ENCODE measurements around the gene TRPM8.
A peak's percentile ranks its signal among the peaks of the same experiment; 100 is the strongest.
"Not testable (repeated sequence)": the region's sequence is repeated elsewhere in the genome, so short reads cannot be mapped to it uniquely, and the experiment has no call there.

The TRPM8 gene

GRCh38 chr2:233917116-233917515 is at the start of gene TRPM8:
Gene TRPM8, plus strand, starts transcription at chr2:233917373. Its CDS starts 9,165 bp downstream, at chr2:233926538.
- peaks cover 19% of the 10 kb centered on the region for H3K27me3 Mint-ChIP-seq
- H3K27ac Mint-ChIP-seq: no peak within 1 kb of the TSS
- H3K4me1 Mint-ChIP-seq (ENCODE audit: low read depth): peaks cover 7% of the 10 kb centered on the region
- H3K9me3 Mint-ChIP-seq (ENCODE audit: low read depth): no peaks in the 10 kb centered on the region
- H3K36me3 Mint-ChIP-seq: no peaks in the 10 kb centered on the region
- H3K4me3 Mint-ChIP-seq: no peak within 1 kb of the TSS

- peaks cover 19% of the 10 kb centered on the region for H3K9me3 Mint-ChIP-seq (ENCODE audit: low read depth)
- peaks cover 13% of the 10 kb centered on the region for H3K4me1 Mint-ChIP-seq (ENCODE audit: low read depth)
- H3K27ac Mint-ChIP-seq: peak within 1 kb of the TSS; percentile 77
- H3K36me3 Mint-ChIP-seq: peaks cover 19% of the 10 kb centered on the region
- peak within 1 kb of the TSS; percentile 92 for H3K4me3 Mint-ChIP-seq
- peaks cover 12% of the 10 kb centered on the region for H3K27me3 Mint-ChIP-seq
Measured at GRCh38 chr2:233867993-233868532, 49.1 kb upstream of the TRPM8 start, which contains the start of gene MSL3B. Gene MSL3B, minus strand, starts transcription at chr2:233868386.

- H3K4me1 Mint-ChIP-seq (ENCODE audit: low read depth): peaks cover 8% of the 10 kb centered on the region
- peaks cover 14% of the 10 kb centered on the region for H3K36me3 Mint-ChIP-seq
- H3K4me3 Mint-ChIP-seq: no peak overlapping the region
- H3K9me3 Mint-ChIP-seq (ENCODE audit: low read depth): peaks cover 15% of the 10 kb centered on the region
- peaks cover 23% of the 10 kb centered on the region for H3K27me3 Mint-ChIP-seq
- H3K27ac Mint-ChIP-seq: no peak overlapping the region
Measured at GRCh38 chr2:233871432-233871831, 45.7 kb upstream of the TRPM8 start.

- not testable (repeated sequence) for H3K27ac Mint-ChIP-seq; H3K4me3 Mint-ChIP-seq; H3K4me1 Mint-ChIP-seq (ENCODE audit: low read depth)
- peaks cover 15% of the 10 kb centered on the region for H3K9me3 Mint-ChIP-seq (ENCODE audit: low read depth)
- H3K27me3 Mint-ChIP-seq: peaks cover 23% of the 10 kb centered on the region
- H3K36me3 Mint-ChIP-seq: peaks cover 12% of the 10 kb centered on the region
Measured at GRCh38 chr2:233872125-233872524, 45.0 kb upstream of the TRPM8 start.

GRCh38 chr2:233882353-233882752 is 34.8 kb upstream of the TRPM8 start:
- Mint-ChIP-seq H3K4me3 (no peak overlapping the region), H3K4me1 (ENCODE audit: low read depth) (no peaks in the 10 kb centered on the region), H3K9me3 (ENCODE audit: low read depth) (peaks cover 23% of the 10 kb centered on the region), H3K27ac (no peak overlapping the region), H3K27me3 (peaks cover 22% of the 10 kb centered on the region), H3K36me3 (peaks cover 14% of the 10 kb centered on the region)

- Mint-ChIP-seq H3K36me3 (no peaks in the 10 kb centered on the region), H3K9me3 (ENCODE audit: low read depth) (no peaks in the 10 kb centered on the region), H3K4me1 (ENCODE audit: low read depth) (no peaks in the 10 kb centered on the region), H3K4me3 (no peak overlapping the region), H3K27me3 (peaks cover 16% of the 10 kb centered on the region), H3K27ac (no peak overlapping the region)
Measured at GRCh38 chr2:233892793-233893192, 24.4 kb upstream of the TRPM8 start.

- H3K4me3 Mint-ChIP-seq; H3K27ac Mint-ChIP-seq; H3K9me3 Mint-ChIP-seq (ENCODE audit: low read depth); H3K27me3 Mint-ChIP-seq; H3K36me3 Mint-ChIP-seq: not testable (repeated sequence)
- H3K4me1 Mint-ChIP-seq (ENCODE audit: low read depth): peaks cover 16% of the 10 kb centered on the region
Measured at GRCh38 chr2:233896253-233896652, 20.9 kb upstream of the TRPM8 start.

GRCh38 chr2:233901367-233901766 is 15.8 kb upstream of the TRPM8 start:
- Mint-ChIP-seq H3K4me3 (no peak overlapping the region), H3K9me3 (ENCODE audit: low read depth) (peaks cover 5% of the 10 kb centered on the region), H3K27ac (no peak overlapping the region), H3K36me3 (no peaks in the 10 kb centered on the region), H3K27me3 (peaks cover 10% of the 10 kb centered on the region), H3K4me1 (ENCODE audit: low read depth) (peaks cover 16% of the 10 kb centered on the region)

GRCh38 chr2:233901884-233902283 is 15.3 kb upstream of the TRPM8 start:
- Mint-ChIP-seq H3K36me3 (no peaks in the 10 kb centered on the region), H3K9me3 (ENCODE audit: low read depth) (peaks cover 5% of the 10 kb centered on the region), H3K4me1 (ENCODE audit: low read depth) (peaks cover 16% of the 10 kb centered on the region), H3K27ac (no peak overlapping the region), H3K27me3 (peaks cover 10% of the 10 kb centered on the region), H3K4me3 (no peak overlapping the region)

GRCh38 chr2:233905945-233906344 is 11.2 kb upstream of the TRPM8 start:
- Mint-ChIP-seq H3K9me3 (ENCODE audit: low read depth) (no peaks in the 10 kb centered on the region), H3K36me3 (no peaks in the 10 kb centered on the region), H3K4me1 (ENCODE audit: low read depth) (no peaks in the 10 kb centered on the region), H3K27ac (no peak overlapping the region), H3K27me3 (peaks cover 18% of the 10 kb centered on the region), H3K4me3 (no peak overlapping the region)

- H3K36me3 Mint-ChIP-seq: no peaks in the 10 kb centered on the region
- no peaks in the 10 kb centered on the region for H3K4me1 Mint-ChIP-seq (ENCODE audit: low read depth)
- no peak overlapping the region for H3K4me3 Mint-ChIP-seq
- H3K27me3 Mint-ChIP-seq: peaks cover 21% of the 10 kb centered on the region
- H3K9me3 Mint-ChIP-seq (ENCODE audit: low read depth): no peaks in the 10 kb centered on the region
- no peak overlapping the region for H3K27ac Mint-ChIP-seq
Measured at GRCh38 chr2:233907627-233908026, 9.5 kb upstream of the TRPM8 start.

- no peak overlapping the region for H3K27ac Mint-ChIP-seq
- no peaks in the 10 kb centered on the region for H3K9me3 Mint-ChIP-seq (ENCODE audit: low read depth)
- no peaks in the 10 kb centered on the region for H3K36me3 Mint-ChIP-seq
- H3K4me1 Mint-ChIP-seq (ENCODE audit: low read depth): no peaks in the 10 kb centered on the region
- no peak overlapping the region for H3K4me3 Mint-ChIP-seq
- H3K27me3 Mint-ChIP-seq: peaks cover 17% of the 10 kb centered on the region
Measured at GRCh38 chr2:233912691-233913423, 4.3 kb upstream of the TRPM8 start.

- H3K4me3 Mint-ChIP-seq: no peak overlapping the region
- H3K36me3 Mint-ChIP-seq: no peaks in the 10 kb centered on the region
- no peaks in the 10 kb centered on the region for H3K9me3 Mint-ChIP-seq (ENCODE audit: low read depth)
- H3K27ac Mint-ChIP-seq: no peak overlapping the region
- peaks cover 19% of the 10 kb centered on the region for H3K27me3 Mint-ChIP-seq
- H3K4me1 Mint-ChIP-seq (ENCODE audit: low read depth): peaks cover 3% of the 10 kb centered on the region
Measured at GRCh38 chr2:233915128-233915527, 2.0 kb upstream of the TRPM8 start.

GRCh38 chr2:233919319-233919718 is 2.1 kb downstream of the TRPM8 start:
- H3K27me3 Mint-ChIP-seq: peaks cover 14% of the 10 kb centered on the region
- H3K4me1 Mint-ChIP-seq (ENCODE audit: low read depth): peaks cover 7% of the 10 kb centered on the region
- H3K4me3 Mint-ChIP-seq: no peak overlapping the region
- no peaks in the 10 kb centered on the region for H3K9me3 Mint-ChIP-seq (ENCODE audit: low read depth)
- H3K27ac Mint-ChIP-seq: no peak overlapping the region
- H3K36me3 Mint-ChIP-seq: no peaks in the 10 kb centered on the region

GRCh38 chr2:233919938-233920337 is 2.8 kb downstream of the TRPM8 start:
- Mint-ChIP-seq H3K27me3 (peaks cover 18% of the 10 kb centered on the region), H3K4me3 (no peak overlapping the region), H3K27ac (no peak overlapping the region), H3K4me1 (ENCODE audit: low read depth) (peaks cover 7% of the 10 kb centered on the region), H3K9me3 (ENCODE audit: low read depth) (no peaks in the 10 kb centered on the region), H3K36me3 (no peaks in the 10 kb centered on the region)

- Mint-ChIP-seq H3K36me3 (no peaks in the 10 kb centered on the region), H3K4me3 (no peak overlapping the region), H3K27me3 (peaks cover 23% of the 10 kb centered on the region), H3K27ac (no peak overlapping the region), H3K4me1 (ENCODE audit: low read depth) (peaks cover 7% of the 10 kb centered on the region), H3K9me3 (ENCODE audit: low read depth) (no peaks in the 10 kb centered on the region)
Measured at GRCh38 chr2:233922471-233922870, 5.3 kb downstream of the TRPM8 start.

Measured in activated naive CD8-positive, alpha-beta T cell (primary cell).